GM19099 (cell line): Measurements from ENCODE around the gene RPP14.

Source experiments
- POLR2A ChIP-seq: IDR thresholded peaks from 3 replicates; pipeline ENCODE4 v1.6.1; 2011; ENCODE audit warnings: low read depth; ENCODE audit not compliant: insufficient read length; ENCODE audit errors: extremely low read depth

The RPP14 gene

GRCh38 chr3:58288011-58288728 lies 17.9 kb upstream of the RPP14 start:
- TF ChIP-seq POLR2A: no peak

GRCh38 chr3:58291671-58292338 lies 14.2 kb upstream of the RPP14 start:
- no peak for TF ChIP-seq POLR2A

DNA sequence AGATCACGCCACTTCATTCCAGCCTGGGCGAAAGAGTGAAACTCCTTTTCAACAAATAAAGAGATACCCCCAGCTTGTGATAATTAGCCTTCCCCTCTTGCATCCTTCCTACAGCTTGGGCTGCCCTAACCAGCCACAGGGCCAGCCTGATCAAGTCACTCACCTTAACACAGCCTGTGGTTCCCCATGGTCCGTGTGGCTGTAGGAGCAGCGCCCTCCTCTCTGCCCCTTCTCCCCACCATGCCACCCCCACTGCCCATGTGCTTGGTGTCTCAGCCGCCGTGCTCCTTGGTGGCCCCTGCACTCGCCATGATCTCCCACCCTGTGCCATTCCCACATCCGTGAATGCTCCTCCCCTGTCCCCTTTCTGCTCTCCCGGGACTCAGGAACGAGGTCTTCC lies 13.2 kb upstream of the RPP14 start:
- TF ChIP-seq POLR2A: no peak

DNA sequence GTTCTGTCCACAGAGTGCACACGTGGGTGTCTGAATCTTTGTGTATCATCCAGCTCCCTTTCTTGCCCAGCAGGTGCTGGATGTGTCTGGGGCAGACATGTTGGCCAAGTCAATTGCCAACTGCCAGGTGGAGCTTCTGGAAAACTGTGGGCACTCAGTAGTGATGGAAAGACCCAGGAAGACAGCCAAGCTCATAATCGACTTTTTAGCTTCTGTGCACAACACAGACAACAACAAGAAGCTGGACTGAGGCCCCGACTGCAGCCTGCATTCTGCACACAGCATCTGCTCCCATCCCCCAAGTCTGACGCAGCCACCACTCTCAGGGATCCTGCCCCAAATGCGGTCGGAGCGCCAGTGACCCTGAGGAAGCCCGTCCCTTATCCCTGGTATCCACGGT lies 12.5 kb upstream of the RPP14 start:
- TF ChIP-seq POLR2A: no peak

- TF ChIP-seq POLR2A: no peak
Measured at GRCh38 chr3:58296269-58296668, 9.8 kb upstream of the RPP14 start.

DNA sequence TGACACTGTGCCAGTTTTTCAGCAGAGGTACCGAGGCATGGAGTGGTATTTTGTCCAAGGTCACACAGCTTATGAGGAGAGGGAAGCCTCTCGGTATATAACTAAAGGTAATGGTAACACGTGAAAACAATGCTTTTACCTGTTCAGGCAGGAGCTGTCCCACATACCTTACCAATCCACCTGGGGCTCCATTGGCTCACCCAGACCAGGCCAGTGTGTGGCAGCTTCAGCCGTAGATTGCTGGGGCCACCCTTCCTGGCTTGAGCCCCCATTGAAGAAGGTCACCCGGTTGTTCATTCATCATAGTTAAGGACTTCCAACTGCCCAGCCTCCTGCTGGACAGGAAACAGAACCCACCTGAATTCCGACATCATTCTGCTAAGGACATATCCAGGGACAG lies 9.2 kb upstream of the RPP14 start:
- no peak for TF ChIP-seq POLR2A

DNA sequence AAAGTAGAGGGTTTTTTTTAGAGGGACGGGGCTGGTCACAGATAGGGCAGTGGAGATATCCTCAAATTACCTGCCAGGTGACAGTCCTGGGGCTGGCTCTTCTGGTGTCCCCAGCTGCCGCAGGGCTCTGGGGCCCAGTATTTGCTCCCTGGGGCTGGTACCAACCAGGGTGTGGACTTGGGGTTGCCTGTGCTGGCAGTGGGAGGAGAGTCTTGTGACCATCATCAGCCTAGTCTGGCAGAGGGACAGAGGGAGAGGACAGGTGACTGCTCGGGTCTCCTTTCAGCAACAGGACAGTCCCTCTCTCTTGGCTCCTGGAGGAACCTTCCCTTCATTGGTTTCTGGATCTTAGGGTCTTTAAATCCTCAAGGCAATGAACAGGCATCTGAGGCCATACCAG lies 7.9 kb upstream of the RPP14 start:
- TF ChIP-seq POLR2A: no peak

DNA sequence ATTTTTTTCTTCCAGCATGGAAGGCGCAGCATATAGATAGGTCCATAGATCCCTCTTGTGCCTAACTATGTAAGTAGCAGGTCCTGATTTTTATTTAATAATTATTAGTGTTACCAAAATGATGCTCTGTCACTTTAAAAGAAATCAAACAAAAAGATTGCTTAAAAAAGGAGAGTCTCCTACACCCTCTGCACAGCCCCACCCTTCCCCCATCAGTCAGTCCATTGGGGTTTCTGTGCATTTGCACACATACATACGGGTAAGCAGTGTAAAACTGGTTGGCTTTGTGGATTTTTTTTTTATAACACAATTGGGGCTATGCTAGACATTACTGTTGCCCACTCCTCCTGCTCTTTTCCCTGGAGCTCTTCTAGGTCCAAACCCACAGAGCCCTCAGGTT lies 7.0 kb upstream of the RPP14 start:
- TF ChIP-seq POLR2A: no peak

- TF ChIP-seq POLR2A: no peak
Measured at GRCh38 chr3:58299839-58300516, 6.1 kb upstream of the RPP14 start.

DNA sequence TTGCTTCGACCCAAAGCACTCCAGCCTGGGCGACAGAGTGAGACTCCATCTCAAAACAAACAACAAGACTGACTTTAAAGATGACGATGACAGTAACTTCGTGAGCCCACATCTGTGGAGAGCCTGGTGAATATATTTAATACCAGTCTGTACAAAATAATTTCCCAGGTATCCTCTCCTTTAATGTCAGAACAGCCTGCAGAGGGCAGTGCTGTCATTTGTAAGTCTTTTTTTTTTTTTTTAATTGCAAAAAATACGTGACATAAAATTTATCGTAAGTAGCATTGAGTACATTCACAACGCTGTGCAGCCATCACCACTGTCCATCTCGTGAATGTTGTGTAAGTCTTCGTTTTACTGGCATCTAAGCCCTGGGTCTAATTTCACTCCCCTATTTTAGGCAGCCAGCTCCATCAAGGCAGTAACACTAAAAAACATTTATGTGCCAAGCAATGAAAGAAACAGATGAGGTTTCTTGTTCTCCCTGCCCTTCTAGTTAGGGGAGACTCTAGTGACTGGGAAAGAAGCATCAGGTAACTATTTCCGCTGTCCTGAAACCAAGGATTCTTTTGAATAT lies 1.7 kb downstream of the RPP14 start:
- TF ChIP-seq POLR2A: no peak

GRCh38 chr3:58308728-58309127 lies 2.7 kb downstream of the RPP14 start:
- TF ChIP-seq POLR2A: no peak

GRCh38 chr3:58317811-58318210 lies 11.8 kb downstream of the RPP14 start:
- no peak for TF ChIP-seq POLR2A

- TF ChIP-seq POLR2A: no peak
Measured at GRCh38 chr3:58321791-58322190, 15.7 kb downstream of the RPP14 start.

GRCh38 chr3:58322793-58323192 lies 16.7 kb downstream of the RPP14 start:
- TF ChIP-seq POLR2A: no peak

DNA sequence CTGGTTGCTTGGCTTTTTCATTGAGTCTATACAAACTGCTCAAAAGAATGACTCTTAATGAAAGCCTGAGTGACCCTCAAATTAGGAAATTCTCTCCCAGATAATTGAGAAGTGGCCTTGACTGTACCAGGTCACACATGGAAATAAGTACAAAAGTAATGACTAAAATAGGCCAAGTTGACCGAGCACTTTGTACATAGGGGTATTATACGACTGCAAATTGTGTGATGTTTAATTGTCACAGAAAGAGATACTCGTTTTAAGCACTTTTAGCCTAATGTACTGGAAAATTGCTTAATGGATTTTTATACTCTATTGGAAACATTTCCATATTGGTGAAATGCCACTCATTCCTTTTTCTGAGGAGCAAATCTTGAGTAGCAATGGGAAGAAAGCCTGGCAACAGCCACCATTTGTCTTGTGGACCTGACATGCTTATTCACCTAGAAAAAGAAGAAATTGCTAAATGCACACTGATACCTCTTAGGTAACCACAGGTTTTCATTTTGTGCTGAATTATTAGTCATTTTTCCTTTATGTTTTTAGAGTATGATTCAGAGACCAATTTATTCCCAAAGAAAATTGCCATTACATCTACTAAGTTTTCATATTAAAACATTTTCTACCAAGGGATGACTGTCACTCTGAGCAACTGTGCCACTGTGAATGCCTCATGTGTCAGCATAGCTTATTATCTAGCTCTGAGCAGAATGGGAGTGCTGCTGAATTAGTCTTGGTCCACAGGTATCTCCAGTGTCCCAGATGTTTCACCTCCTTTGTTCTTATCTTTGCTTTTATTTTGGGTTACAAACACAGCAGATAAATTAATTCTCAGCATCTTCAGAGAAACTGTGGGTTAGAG lies 17.7 kb downstream of the RPP14 start:
- no peak for TF ChIP-seq POLR2A
